ENCODE measurements around the gene NOL4L.
A peak's percentile ranks its signal among the peaks of the same experiment; 100 is the strongest.

NOL4L gene

DNA sequence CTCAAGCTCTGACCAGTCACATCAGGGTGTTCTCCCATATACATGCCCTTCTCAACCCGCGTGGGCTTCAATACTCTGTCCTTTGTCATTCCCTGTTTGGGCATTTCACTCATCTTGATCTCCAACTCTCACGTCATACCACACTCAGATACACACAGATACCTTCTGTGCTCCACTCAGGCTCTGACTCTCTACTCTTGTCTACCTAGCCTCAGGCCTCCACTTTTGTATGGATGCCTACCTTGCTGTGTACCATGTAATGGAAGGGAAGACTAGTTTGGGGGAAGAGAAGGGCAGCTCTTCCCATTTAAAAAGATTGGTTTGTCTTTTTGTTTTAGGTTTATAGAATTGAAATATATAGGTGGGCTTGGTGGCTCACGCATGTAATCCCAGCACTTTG lies 178.4 kb downstream of the NOL4L start:
- peaks cover 57% of the 10 kb centered on the region for H3K79me2 ChIP-seq (ENCODE audit: control insufficient read depth, insufficient read depth, low read length, unreplicated experiment)

DNA sequence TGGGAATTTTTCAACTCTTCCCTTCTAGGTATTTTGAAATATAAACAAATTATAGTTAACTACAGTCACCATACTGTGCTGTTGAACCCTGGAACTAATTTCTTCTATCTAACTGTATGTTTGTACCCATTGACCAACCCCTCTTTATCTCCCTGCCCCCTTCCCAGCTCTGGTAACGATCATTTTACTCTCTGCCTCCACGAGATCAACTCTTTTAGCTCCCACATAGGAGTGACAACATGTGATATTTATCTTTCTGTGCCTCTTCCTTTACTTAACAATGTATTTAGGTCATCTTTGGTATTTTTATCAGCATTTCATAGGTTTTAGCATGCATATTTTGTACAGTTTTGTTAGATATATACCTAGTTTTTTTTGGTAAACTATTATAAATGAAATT lies 181.1 kb downstream of the NOL4L start:
- Histone ChIP-seq H3K36me3 (ENCODE audit: insufficient read depth, low read length) (0 out of 2 replicates have a peak, but pooled peaks cover 13% of the 10 kb centered on the region), H2AFZ (ENCODE audit: low read length, unreplicated experiment) (no peak overlapping the region), H3K79me2 (ENCODE audit: control insufficient read depth, insufficient read depth, low read length, unreplicated experiment) (peaks cover 76% of the 10 kb centered on the region), H3K4me3 (ENCODE audit: low read depth, low read length) (no peak overlapping the region), H3K27ac (ENCODE audit: low read depth, low read length) (no peak overlapping the region), H3K4me1 (ENCODE audit: control insufficient read depth, insufficient read depth, low read length, unreplicated experiment) (no peaks in the 10 kb centered on the region), H3K27me3 (ENCODE audit: insufficient read depth, low read length) (no peaks in the 10 kb centered on the region)

More for the DNA sequence above, 178.4 kb downstream of the NOL4L start:
- Histone ChIP-seq H3K27me3 (ENCODE audit: insufficient read depth, low read length) (no peaks in the 10 kb centered on the region), H3K27ac (ENCODE audit: low read depth, low read length) (no peak overlapping the region), H3K4me1 (ENCODE audit: control insufficient read depth, insufficient read depth, low read length, unreplicated experiment) (no peaks in the 10 kb centered on the region), H3K36me3 (ENCODE audit: insufficient read depth, low read length) (peaks cover 11% of the 10 kb centered on the region; the same call in 1 of the 2 replicates), H2AFZ (ENCODE audit: low read length, unreplicated experiment) (no peak overlapping the region), H3K4me3 (ENCODE audit: low read depth, low read length) (no peak overlapping the region)

DNA sequence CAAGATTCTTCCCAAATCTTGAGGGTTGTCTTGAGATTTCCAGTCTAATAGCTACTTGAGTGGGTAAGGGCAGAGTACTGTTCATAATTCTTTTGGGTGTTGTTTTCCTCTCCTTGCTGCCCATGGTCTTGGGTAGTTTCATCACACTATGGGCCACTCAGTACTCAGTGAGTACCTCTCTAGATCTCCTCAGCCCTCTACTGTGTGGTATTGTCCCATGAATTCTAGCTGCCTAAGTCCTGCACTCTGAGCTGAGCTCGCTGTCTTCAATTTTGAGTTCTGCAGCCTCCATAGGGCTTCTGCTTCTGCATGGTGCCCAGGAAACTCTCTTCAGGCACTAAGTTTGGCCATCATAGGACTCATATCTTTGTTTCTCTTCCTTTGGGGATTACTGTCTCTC lies 184.7 kb downstream of the NOL4L start:
- Histone ChIP-seq H3K27me3 (ENCODE audit: insufficient read depth, low read length) (no peaks in the 10 kb centered on the region), H3K27ac (ENCODE audit: low read depth, low read length) (no peak overlapping the region), H3K4me3 (ENCODE audit: low read depth, low read length) (no peak overlapping the region), H3K36me3 (ENCODE audit: insufficient read depth, low read length) (0 out of 2 replicates have a peak, but pooled peaks cover 13% of the 10 kb centered on the region), H2AFZ (ENCODE audit: low read length, unreplicated experiment) (no peak overlapping the region), H3K79me2 (ENCODE audit: control insufficient read depth, insufficient read depth, low read length, unreplicated experiment) (peaks cover 82% of the 10 kb centered on the region), H3K4me1 (ENCODE audit: control insufficient read depth, insufficient read depth, low read length, unreplicated experiment) (peaks cover 5% of the 10 kb centered on the region)

DNA sequence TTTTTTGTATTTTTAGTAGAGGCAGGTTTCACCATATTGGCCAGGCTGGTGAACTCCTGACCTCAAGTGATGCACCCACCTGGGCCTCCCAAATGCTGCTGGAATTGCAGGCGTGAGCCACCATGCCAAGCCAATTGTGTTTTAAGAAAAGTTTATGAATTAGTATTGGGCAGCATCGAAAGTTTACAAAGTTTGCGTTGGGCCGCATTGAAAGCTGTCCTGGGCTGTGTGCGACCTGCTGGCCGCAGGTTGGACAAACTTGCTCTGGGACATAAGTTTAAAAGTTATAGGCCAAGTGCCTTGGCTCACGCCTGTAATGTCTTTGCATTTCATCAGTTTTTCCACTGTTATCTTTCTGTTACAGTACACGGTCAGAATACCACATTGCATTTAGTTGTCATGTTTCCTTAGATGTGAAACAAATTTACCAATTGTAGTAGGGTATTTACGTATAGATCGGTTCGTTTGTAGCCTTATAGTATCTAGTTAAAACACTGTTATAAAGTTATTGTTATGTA lies 187.5 kb downstream of the NOL4L start:
- Histone ChIP-seq H3K4me1 (ENCODE audit: control insufficient read depth, insufficient read depth, low read length, unreplicated experiment) (peaks cover 5% of the 10 kb centered on the region), H3K79me2 (ENCODE audit: control insufficient read depth, insufficient read depth, low read length, unreplicated experiment) (peaks cover 84% of the 10 kb centered on the region), H3K27ac (ENCODE audit: low read depth, low read length) (no peak overlapping the region)

DNA sequence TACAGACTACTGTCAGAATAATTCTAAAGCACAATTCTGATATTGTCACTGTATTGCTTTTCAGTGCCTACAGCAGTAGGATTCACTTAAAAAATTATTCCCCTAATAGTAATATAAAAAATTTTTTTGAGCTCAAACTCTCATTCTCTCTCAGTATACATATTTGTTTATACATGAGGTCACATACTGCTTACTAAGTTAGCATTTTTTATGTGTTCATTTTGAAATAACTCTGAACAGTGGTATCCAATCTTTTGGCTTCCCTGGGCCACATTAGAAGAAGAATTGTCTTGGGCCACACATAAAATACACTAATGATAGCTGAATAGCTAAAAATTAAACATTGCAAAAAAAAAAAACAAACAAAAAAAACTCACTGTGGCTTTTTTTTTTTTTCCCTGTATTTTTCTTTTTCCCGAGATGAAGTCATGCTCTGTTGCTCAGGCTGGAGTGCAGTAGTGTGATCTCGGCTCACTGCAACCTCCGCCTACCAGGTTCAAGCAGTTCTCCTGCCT lies 188.4 kb downstream of the NOL4L start:
- H3K4me3 ChIP-seq (ENCODE audit: low read depth, low read length): no peak overlapping the region
- no peaks in the 10 kb centered on the region for H3K27me3 ChIP-seq (ENCODE audit: insufficient read depth, low read length)
- no peak overlapping the region for H2AFZ ChIP-seq (ENCODE audit: low read length, unreplicated experiment)
- H3K79me2 ChIP-seq (ENCODE audit: control insufficient read depth, insufficient read depth, low read length, unreplicated experiment): peaks cover 79% of the 10 kb centered on the region
- H3K27ac ChIP-seq (ENCODE audit: low read depth, low read length): 0 out of 2 replicates have a peak overlapping the region, but pooled peaks have one; percentile 26
- peaks cover 5% of the 10 kb centered on the region for H3K4me1 ChIP-seq (ENCODE audit: control insufficient read depth, insufficient read depth, low read length, unreplicated experiment)
- H3K36me3 ChIP-seq (ENCODE audit: insufficient read depth, low read length): peaks cover 16% of the 10 kb centered on the region

More for the DNA sequence above, 187.5 kb downstream of the NOL4L start:
- Histone ChIP-seq H3K27me3 (ENCODE audit: insufficient read depth, low read length) (no peaks in the 10 kb centered on the region), H3K36me3 (ENCODE audit: insufficient read depth, low read length) (peaks cover 20% of the 10 kb centered on the region; the same call in 1 of the 2 replicates), H3K4me3 (ENCODE audit: low read depth, low read length) (no peak overlapping the region), H2AFZ (ENCODE audit: low read length, unreplicated experiment) (no peak overlapping the region)

DNA sequence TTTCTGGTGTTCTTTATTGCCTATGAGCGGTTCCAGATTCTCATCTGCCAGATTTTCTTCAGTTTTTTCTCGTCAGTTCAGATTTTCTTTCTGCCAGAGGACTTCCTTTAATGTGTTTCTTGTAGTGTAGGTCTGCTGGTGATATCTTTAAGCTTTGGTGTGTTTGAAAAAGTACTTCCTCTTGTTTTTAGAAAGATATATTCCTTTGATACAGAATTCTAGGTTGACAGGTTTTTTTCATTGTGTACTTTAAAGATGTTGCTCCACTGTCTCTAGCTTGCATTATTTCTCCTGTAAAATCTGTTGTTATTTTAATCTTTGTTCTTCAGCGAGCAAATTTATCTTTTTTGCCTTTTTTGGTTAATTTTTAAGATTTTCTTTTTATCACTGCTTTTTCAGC lies 190.1 kb downstream of the NOL4L start:
- peaks cover 5% of the 10 kb centered on the region for H3K4me1 ChIP-seq (ENCODE audit: control insufficient read depth, insufficient read depth, low read length, unreplicated experiment)
- H3K79me2 ChIP-seq (ENCODE audit: control insufficient read depth, insufficient read depth, low read length, unreplicated experiment): peaks cover 77% of the 10 kb centered on the region
- H3K36me3 ChIP-seq (ENCODE audit: insufficient read depth, low read length): peaks cover 16% of the 10 kb centered on the region
- no peak overlapping the region for H3K27ac ChIP-seq (ENCODE audit: low read depth, low read length)
- no peaks in the 10 kb centered on the region for H3K27me3 ChIP-seq (ENCODE audit: insufficient read depth, low read length)
- no peak overlapping the region for H3K4me3 ChIP-seq (ENCODE audit: low read depth, low read length)
- H2AFZ ChIP-seq (ENCODE audit: low read length, unreplicated experiment): no peak overlapping the region

All from ACC112 (cell line).